Fibroblast of lung (primary cell): ENCODE data around the gene LRP5. TPM values are rescaled to one million over a fixed set of nuclear protein-coding genes. Genes with fewer than 3 reads are reported as not detected.
"Not testable (repeated sequence)": the region's sequence is repeated elsewhere in the genome, so short reads cannot be mapped to it uniquely, and the experiment has no call there.

Experiments
- DNase-seq, 2 donors: peaks; one replicate each; pipeline versions ENCODE4 v3.0.0 to v3.0.0-alpha.2; 2010; ENCODE audit warnings: low read depth in 2 of 2
- H2AFZ ChIP-seq: 2 replicates; pipeline ENCODE4 v1.5.1; 2012; ENCODE audit warnings: low read length, control low read depth, inconsistent platforms
- H3K27ac ChIP-seq: 2 replicates; pipeline ENCODE4 v1.5.1; 2011; ENCODE audit warnings: low read length, control low read depth; ENCODE audit not compliant: insufficient read depth
- H3K27me3 ChIP-seq: 2 replicates; pipeline ENCODE4 v1.5.1; 2011; ENCODE audit warnings: mild to moderate bottlenecking, low read length; ENCODE audit not compliant: control insufficient read depth, insufficient read depth
- H3K36me3 ChIP-seq: 2 replicates; pipeline ENCODE4 v1.5.1; 2011; ENCODE audit warnings: low read length; ENCODE audit not compliant: control insufficient read depth, insufficient read depth
- H3K4me1 ChIP-seq: 2 replicates; pipeline ENCODE4 v1.5.1; 2011; ENCODE audit warnings: low read length; ENCODE audit not compliant: control insufficient read depth, insufficient read depth; ENCODE audit errors: extremely low read depth
- H3K4me2 ChIP-seq: 2 replicates; pipeline ENCODE4 v1.5.1; 2011; ENCODE audit warnings: low read length, control low read depth; ENCODE audit not compliant: insufficient read depth; ENCODE audit errors: extremely low read depth
- H3K4me3 ChIP-seq, 4 experiments: fragments of 200-600 bp in 1 of 4; sonication (generic) in 1 of 4; replicated peaks in 1 of 4; 2 replicates each; pipeline ENCODE4 v1.5.1; 2011 to 2016; ENCODE audit warnings: low read length in 4 of 4, low read depth in 3 of 4, mild to moderate bottlenecking in 3 of 4, control low read depth in 2 of 4, inconsistent platforms in 1 of 4, mixed read lengths in 1 of 4; ENCODE audit not compliant: insufficient read depth in 1 of 4; ENCODE audit errors: control extremely low read depth in 1 of 4
- H3K79me2 ChIP-seq: 2 replicates; pipeline ENCODE4 v1.5.1; 2012; ENCODE audit warnings: mild to moderate bottlenecking, low read length, inconsistent platforms; ENCODE audit not compliant: control insufficient read depth, insufficient read depth
- H3K9ac ChIP-seq: 2 replicates; pipeline ENCODE4 v1.5.1; 2011; ENCODE audit warnings: mild to moderate bottlenecking, low read length, control low read depth; ENCODE audit not compliant: insufficient read depth
- H3K9me3 ChIP-seq: 2 replicates; pipeline ENCODE4 v1.5.1; 2012; ENCODE audit warnings: low read depth, low read length; ENCODE audit not compliant: control insufficient read depth, insufficient read depth
- H4K20me1 ChIP-seq: 2 replicates; pipeline ENCODE4 v1.5.1; 2011; ENCODE audit warnings: low read length; ENCODE audit not compliant: control insufficient read depth, insufficient read depth; ENCODE audit errors: extremely low read depth
- EZH2 ChIP-seq: IDR thresholded peaks from 2 replicates; pipeline ENCODE4 v1.5.1; 2012; ENCODE audit warnings: low read length, control low read depth, mild to moderate bottlenecking; ENCODE audit errors: missing control alignments
- polyA plus RNA-seq, 2 donors: library from polyadenylated mRNA; depleted of rRNA in 1 of 2; stranded (reverse) in 1 of 2; unstranded in 1 of 2; fragments of >200 nt; gene quantifications; 2 replicates each; pipeline ENCODE4 v1.2.1, GENCODE V29; 2011 to 2012; ENCODE audit warnings: missing spikeins in 1 of 2
- total RNA-seq: library from RNA; depleted of rRNA; stranded (reverse); fragments of >200 nt; gene quantifications from 2 replicates; pipeline ENCODE4 v1.2.1, GENCODE V29; 2014
- TF ChIP-seq, protein P1 (sequence below), 2 donors: IDR thresholded peaks in 1 of 2; conservative IDR thresholded peaks in 1 of 2; 1 replicate in 1 of 2; 2 replicates in 1 of 2; pipeline ENCODE4 v1.5.1; 2011 to 2012; ENCODE audit warnings: low read length in 2 of 2, control low read depth in 1 of 2, inconsistent platforms in 1 of 2, low read depth in 1 of 2, mild to moderate bottlenecking in 1 of 2

LRP5 gene
- total and polyA plus RNA-seq, 2 donors (not counting 1 experiment from before 2014, with no cell fraction given), result 3.8 to 22.0 TPM

DNA sequence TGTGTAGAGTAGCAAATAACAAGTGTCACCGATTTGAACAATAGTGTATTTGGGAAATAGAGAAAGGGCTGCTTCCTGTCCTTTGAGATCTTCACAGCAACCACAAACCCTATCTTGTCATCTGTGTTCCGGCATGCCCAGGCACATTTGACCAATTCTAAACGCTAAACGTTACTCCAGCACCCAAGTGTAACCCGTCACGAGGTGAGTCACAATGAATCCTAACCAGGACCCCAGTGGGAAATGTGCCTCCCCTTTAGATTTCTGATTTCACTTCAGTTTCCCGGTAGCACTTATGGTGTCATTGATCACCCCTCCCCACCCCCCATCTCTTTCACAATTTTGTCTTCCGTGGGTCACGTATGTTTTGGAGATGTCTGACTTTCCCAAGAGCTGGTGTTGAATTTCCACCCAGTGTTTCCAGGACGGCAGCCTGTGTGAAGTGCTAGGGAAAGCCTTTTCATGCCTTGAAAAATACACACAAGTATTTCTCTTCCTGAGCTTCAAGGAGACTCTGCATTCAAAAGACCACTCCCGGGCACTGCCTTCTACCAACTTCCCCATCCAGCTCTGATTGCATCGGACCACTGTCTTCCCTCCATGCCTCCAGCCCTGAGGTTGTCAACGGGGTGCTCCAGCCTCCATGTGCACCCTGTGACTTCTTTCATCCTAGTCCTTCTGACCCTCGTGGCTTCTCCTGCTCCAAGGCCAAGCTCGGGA lies 30.1 kb upstream of the LRP5 start:
- no peaks in the 10 kb centered on the region for H3K9me3 ChIP-seq
- H3K4me3 ChIP-seq, result no peak overlapping the region
- no peaks in the 10 kb centered on the region for H3K27me3 ChIP-seq
- no peak overlapping the region for H3K27ac ChIP-seq
- H3K79me2 ChIP-seq, result no peaks in the 10 kb centered on the region
- H3K4me2 ChIP-seq, result no peak overlapping the region
- DNase-seq, result no peak
- no peaks in the 10 kb centered on the region for H3K36me3 ChIP-seq
- no peak overlapping the region for H2AFZ ChIP-seq
- H4K20me1 ChIP-seq, result no peaks in the 10 kb centered on the region
- no peaks in the 10 kb centered on the region for H3K4me1 ChIP-seq
- H3K9ac ChIP-seq, result no peak overlapping the region
- TF ChIP-seq, protein P1, sequence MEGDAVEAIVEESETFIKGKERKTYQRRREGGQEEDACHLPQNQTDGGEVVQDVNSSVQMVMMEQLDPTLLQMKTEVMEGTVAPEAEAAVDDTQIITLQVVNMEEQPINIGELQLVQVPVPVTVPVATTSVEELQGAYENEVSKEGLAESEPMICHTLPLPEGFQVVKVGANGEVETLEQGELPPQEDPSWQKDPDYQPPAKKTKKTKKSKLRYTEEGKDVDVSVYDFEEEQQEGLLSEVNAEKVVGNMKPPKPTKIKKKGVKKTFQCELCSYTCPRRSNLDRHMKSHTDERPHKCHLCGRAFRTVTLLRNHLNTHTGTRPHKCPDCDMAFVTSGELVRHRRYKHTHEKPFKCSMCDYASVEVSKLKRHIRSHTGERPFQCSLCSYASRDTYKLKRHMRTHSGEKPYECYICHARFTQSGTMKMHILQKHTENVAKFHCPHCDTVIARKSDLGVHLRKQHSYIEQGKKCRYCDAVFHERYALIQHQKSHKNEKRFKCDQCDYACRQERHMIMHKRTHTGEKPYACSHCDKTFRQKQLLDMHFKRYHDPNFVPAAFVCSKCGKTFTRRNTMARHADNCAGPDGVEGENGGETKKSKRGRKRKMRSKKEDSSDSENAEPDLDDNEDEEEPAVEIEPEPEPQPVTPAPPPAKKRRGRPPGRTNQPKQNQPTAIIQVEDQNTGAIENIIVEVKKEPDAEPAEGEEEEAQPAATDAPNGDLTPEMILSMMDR (conservative IDR thresholded peaks at IDR 0.05 in 1 of 2, IDR thresholded peaks at IDR 0.05 in 1 of 2; ENCODE audit: low read depth in 1 of 2, low read length in 2 of 2), result no peak
- no peak for TF ChIP-seq EZH2

DNA sequence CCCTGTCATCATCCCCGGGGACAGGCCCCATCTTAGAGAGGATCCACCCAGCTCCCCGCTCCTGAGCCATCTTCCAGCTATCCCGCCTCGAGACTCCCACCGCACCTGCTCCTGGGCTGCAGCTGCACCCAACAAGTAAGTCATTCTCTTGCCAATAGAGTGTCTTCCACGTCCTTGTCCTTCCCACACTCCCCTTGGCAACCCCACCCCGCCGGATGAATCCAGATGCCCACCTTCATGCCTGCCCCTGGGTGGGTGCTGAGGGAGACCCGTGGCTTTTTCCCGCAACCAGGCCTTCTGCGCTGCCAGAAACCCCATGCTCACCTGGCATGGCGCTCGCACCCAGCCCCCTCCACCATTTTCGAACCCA lies 29.5 kb upstream of the LRP5 start:
- H3K27ac ChIP-seq, result no peak overlapping the region
- no peak for DNase-seq
- no peaks in the 10 kb centered on the region for H4K20me1 ChIP-seq
- H2AFZ ChIP-seq, result no peak overlapping the region
- H3K36me3 ChIP-seq, result no peaks in the 10 kb centered on the region
- H3K9ac ChIP-seq, result no peak overlapping the region
- H3K4me1 ChIP-seq, result no peaks in the 10 kb centered on the region
- H3K4me3 ChIP-seq, result no peak overlapping the region
- H3K27me3 ChIP-seq, result no peaks in the 10 kb centered on the region
- TF ChIP-seq, protein P1 (conservative IDR thresholded peaks at IDR 0.05 in 1 of 2, IDR thresholded peaks at IDR 0.05 in 1 of 2; ENCODE audit: low read depth in 1 of 2, low read length in 2 of 2), result no peak
- no peak for TF ChIP-seq EZH2
- no peak overlapping the region for H3K4me2 ChIP-seq
- H3K9me3 ChIP-seq, result no peaks in the 10 kb centered on the region
- H3K79me2 ChIP-seq, result no peaks in the 10 kb centered on the region

DNA sequence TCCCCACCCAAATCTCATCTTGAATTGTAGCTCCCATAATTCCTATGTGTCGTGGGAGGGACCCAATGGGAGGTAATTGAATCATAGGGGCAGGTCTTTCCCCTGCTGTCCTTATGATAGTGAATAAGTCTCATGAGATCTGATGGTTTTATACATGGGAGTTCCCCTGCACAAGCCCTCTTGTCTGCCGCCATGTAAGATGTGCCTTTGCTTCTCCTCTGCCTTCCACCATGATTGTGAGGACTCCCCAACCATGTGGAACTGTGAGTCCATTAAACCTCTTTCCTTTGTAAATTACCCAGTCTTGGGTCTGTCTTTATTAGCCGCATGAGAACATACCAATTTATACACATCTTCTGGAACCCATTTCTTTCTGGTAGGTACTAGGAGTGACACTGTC lies 27.8 kb upstream of the LRP5 start:
- DNase-seq, H3K27ac ChIP-seq, H3K9me3 ChIP-seq, H3K27me3 ChIP-seq, H3K4me1 ChIP-seq, H3K36me3 ChIP-seq, H2AFZ ChIP-seq, H4K20me1 ChIP-seq, H3K79me2 ChIP-seq, H3K4me3 ChIP-seq, H3K9ac ChIP-seq, H3K4me2 ChIP-seq: not testable (repeated sequence)
